Loucy (cell line): ENCODE results near the gene OSBPL8.

Experiments used
- H2AFZ ChIP-seq: fragments of 200-600 bp; sonication (generic); 2 replicates; pipeline ENCODE4 v1.6.0; 2016; ENCODE audit warnings: antibody characterized with exemption, mild to moderate bottlenecking, low read length, moderate library complexity
- H3F3A ChIP-seq: fragments of 200-600 bp; 2 replicates; pipeline ENCODE4 v1.6.0; 2016; ENCODE audit warnings: antibody characterized with exemption, low read depth, mild to moderate bottlenecking
- H3K27me3 ChIP-seq: fragments of 200-600 bp; sonication (generic); 2 replicates; pipeline ENCODE4 v1.6.1; 2014; ENCODE audit warnings: low read length, mild to moderate bottlenecking; ENCODE audit not compliant: insufficient read depth, poor library complexity, severe bottlenecking
- H3K36me3 ChIP-seq: fragments of 200-600 bp; sonication (generic); 2 replicates; pipeline ENCODE4 v1.6.1; 2016; ENCODE audit warnings: low read length; ENCODE audit not compliant: insufficient read depth
- H3K4me1 ChIP-seq: fragments of 200-600 bp; sonication (generic); 2 replicates; pipeline ENCODE4 v1.5.1; 2014; ENCODE audit warnings: low read length, mild to moderate bottlenecking; ENCODE audit not compliant: insufficient read depth, poor library complexity, severe bottlenecking
- H3K4me2 ChIP-seq: fragments of 200-600 bp; sonication (generic); 2 replicates; pipeline ENCODE4 v1.6.0; 2014; ENCODE audit warnings: antibody characterized with exemption, low read length, low read depth, mild to moderate bottlenecking; ENCODE audit not compliant: poor library complexity, severe bottlenecking
- H3K4me3 ChIP-seq: fragments of 200-600 bp; sonication (generic); 2 replicates; pipeline ENCODE4 v1.5.1; 2014; ENCODE audit warnings: low read length, mild to moderate bottlenecking, mixed read lengths; ENCODE audit not compliant: poor library complexity, severe bottlenecking
- H3K79me2 ChIP-seq: fragments of 200-600 bp; sonication (generic); 2 replicates; pipeline ENCODE4 v1.6.1; 2014; ENCODE audit warnings: low read length; ENCODE audit not compliant: insufficient read depth
- H3K9ac ChIP-seq: fragments of 200-600 bp; sonication (generic); 2 replicates; pipeline ENCODE4 v1.6.0; 2014; ENCODE audit warnings: mild to moderate bottlenecking, low read depth, low read length, moderate library complexity; ENCODE audit not compliant: poor library complexity, severe bottlenecking
- H3K9me2 ChIP-seq: fragments of 200-600 bp; sonication (generic); replicated peaks from 2 replicates; pipeline ENCODE4 v1.6.1; 2016; ENCODE audit warnings: low read depth, low read length, mixed read lengths
- H3K9me3 ChIP-seq: fragments of 200-600 bp; sonication (generic); 2 replicates; pipeline ENCODE4 v1.6.1; 2014; ENCODE audit warnings: mild to moderate bottlenecking, antibody characterized with exemption, low read length, low read depth; ENCODE audit not compliant: insufficient read depth
- H4K20me1 ChIP-seq: fragments of 200-600 bp; sonication (generic); 2 replicates; pipeline ENCODE4 v1.6.0; 2014; ENCODE audit warnings: antibody characterized with exemption, low read length, mild to moderate bottlenecking; ENCODE audit not compliant: insufficient read depth, poor library complexity, severe bottlenecking
- EZH2phosphoT487 ChIP-seq: fragments of 200-600 bp; IDR thresholded peaks from 2 replicates; pipeline ENCODE4 v1.6.1; 2018; ENCODE audit warnings: antibody characterized with exemption, mild to moderate bottlenecking, moderate library complexity, borderline replicate concordance
- TF ChIP-seq, protein P1 (sequence below): fragments of 200-600 bp; sonication (generic); conservative IDR thresholded peaks from 2 replicates; pipeline ENCODE4 v1.5.1; 2014; ENCODE audit warnings: mild to moderate bottlenecking, antibody characterized with exemption, low read length

The OSBPL8 gene

GRCh38 chr12:76546889-76547288 lies 12.7 kb downstream of the OSBPL8 start:
- Histone ChIP-seq H2AFZ (no peak overlapping the region), H3F3A (no peaks in the 10 kb centered on the region), H3K9ac (no peak overlapping the region), H3K4me1 (peaks cover 19% of the 10 kb centered on the region), H3K4me3 (no peak overlapping the region), H3K36me3 (no peaks in the 10 kb centered on the region), H3K27me3 (no peaks in the 10 kb centered on the region), H3K9me2 (no peaks in the 10 kb centered on the region), H3K79me2 (peaks cover 98% of the 10 kb centered on the region), H4K20me1 (peaks cover 82% of the 10 kb centered on the region), H3K4me2 (no peak overlapping the region), H3K9me3 (no peaks in the 10 kb centered on the region)
- TF ChIP-seq, protein P1, sequence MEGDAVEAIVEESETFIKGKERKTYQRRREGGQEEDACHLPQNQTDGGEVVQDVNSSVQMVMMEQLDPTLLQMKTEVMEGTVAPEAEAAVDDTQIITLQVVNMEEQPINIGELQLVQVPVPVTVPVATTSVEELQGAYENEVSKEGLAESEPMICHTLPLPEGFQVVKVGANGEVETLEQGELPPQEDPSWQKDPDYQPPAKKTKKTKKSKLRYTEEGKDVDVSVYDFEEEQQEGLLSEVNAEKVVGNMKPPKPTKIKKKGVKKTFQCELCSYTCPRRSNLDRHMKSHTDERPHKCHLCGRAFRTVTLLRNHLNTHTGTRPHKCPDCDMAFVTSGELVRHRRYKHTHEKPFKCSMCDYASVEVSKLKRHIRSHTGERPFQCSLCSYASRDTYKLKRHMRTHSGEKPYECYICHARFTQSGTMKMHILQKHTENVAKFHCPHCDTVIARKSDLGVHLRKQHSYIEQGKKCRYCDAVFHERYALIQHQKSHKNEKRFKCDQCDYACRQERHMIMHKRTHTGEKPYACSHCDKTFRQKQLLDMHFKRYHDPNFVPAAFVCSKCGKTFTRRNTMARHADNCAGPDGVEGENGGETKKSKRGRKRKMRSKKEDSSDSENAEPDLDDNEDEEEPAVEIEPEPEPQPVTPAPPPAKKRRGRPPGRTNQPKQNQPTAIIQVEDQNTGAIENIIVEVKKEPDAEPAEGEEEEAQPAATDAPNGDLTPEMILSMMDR: no peak
- TF ChIP-seq EZH2phosphoT487: no peak

DNA sequence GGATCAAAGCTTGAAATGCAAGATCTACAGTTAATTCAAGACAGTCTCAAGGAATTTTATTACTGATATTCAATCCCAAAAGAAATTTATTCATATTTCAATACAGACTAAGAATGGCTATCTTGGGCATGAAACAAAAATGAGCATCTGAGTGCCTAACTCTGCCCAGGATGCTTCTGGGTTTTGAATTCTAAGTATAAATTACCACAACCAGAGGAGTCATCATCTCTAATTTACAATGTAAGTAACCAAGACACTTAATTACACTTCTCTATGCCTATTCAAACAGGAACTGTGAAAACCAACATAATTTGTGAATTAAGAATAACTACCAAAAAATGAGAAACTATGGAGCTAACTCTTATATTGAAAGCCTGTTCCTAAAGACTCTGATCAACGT lies 14.1 kb downstream of the OSBPL8 start:
- H3K4me3 ChIP-seq: no peak overlapping the region
- no peak overlapping the region for H3K9ac ChIP-seq
- H3K36me3 ChIP-seq: no peaks in the 10 kb centered on the region
- no peaks in the 10 kb centered on the region for H3K9me3 ChIP-seq
- no peaks in the 10 kb centered on the region for H3K27me3 ChIP-seq
- H2AFZ ChIP-seq: no peak overlapping the region
- no peak for TF ChIP-seq EZH2phosphoT487
- TF ChIP-seq, protein P1: no peak
- H3F3A ChIP-seq: no peaks in the 10 kb centered on the region
- H3K9me2 ChIP-seq: no peaks in the 10 kb centered on the region
- H3K79me2 ChIP-seq: peaks cover 92% of the 10 kb centered on the region
- H4K20me1 ChIP-seq: peaks cover 68% of the 10 kb centered on the region
- peaks cover 10% of the 10 kb centered on the region for H3K4me1 ChIP-seq
- H3K4me2 ChIP-seq: no peak overlapping the region

DNA sequence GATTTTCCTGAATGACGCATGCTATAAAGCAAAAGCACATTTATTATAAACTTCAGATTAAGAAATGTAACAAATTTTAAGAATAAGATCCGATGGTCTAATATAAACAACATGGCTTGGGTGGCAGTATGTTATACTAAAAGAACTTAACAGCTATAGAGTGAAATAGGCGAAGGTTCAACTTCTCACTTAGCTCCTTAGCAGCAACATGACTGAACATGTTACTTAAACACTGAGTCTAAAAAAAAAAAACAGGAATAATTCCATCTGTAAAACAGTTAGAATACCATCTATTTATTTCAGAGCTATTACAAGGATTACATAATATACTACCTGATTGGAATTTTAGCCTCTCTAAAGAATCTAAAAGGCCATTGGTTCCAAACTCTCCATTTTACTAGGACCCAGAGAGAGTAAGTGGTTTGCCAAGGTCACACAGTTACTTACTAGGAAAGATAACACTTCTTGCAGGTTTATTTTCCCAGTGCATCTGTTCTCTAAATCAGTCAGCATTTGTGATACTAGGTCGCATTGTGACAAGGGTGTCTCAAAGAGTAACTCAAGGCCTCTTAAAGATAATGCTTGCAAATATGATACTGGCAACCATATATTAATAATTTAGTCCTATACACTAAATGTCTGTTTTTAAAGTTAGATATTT lies 14.8 kb downstream of the OSBPL8 start:
- Histone ChIP-seq H3K4me1 (peaks cover 14% of the 10 kb centered on the region), H3F3A (no peaks in the 10 kb centered on the region), H3K9me2 (no peaks in the 10 kb centered on the region), H4K20me1 (peaks cover 61% of the 10 kb centered on the region), H3K36me3 (no peaks in the 10 kb centered on the region), H3K4me2 (no peak overlapping the region), H3K4me3 (no peak overlapping the region), H3K9ac (no peak overlapping the region), H3K27me3 (no peaks in the 10 kb centered on the region), H2AFZ (no peak overlapping the region), H3K79me2 (peaks cover 93% of the 10 kb centered on the region), H3K9me3 (no peaks in the 10 kb centered on the region)
- TF ChIP-seq, protein P1: no peak
- no peak for TF ChIP-seq EZH2phosphoT487
